Left ventricle myocardium inferior (tissue), 1 donor: ENCODE measurements around the gene PKNOX1. TPM values are rescaled to one million over a fixed set of nuclear protein-coding genes. Genes with fewer than 3 reads are reported as not detected.
"Not testable (repeated sequence)": the region's sequence is repeated elsewhere in the genome, so short reads cannot be mapped to it uniquely, and the experiment has no call there.

ENCODE experiments used
- DNase-seq: peaks from one replicate; pipeline ENCODE4 v3.0.0-alpha.2; 2020
- H3K27ac ChIP-seq: fragments of 200-600 bp; replicated peaks from 2 replicates; pipeline ENCODE4 v1.8.0; 2021
- H3K27me3 ChIP-seq: fragments of 200-600 bp; 2 replicates; pipeline ENCODE4 v1.8.0; 2021; ENCODE audit warnings: low read depth
- H3K36me3 ChIP-seq: fragments of 200-600 bp; 2 replicates; pipeline ENCODE4 v1.8.0; 2021
- H3K4me1 ChIP-seq: fragments of 200-600 bp; 2 replicates; pipeline ENCODE4 v1.8.0; 2021
- H3K4me3 ChIP-seq: fragments of 200-600 bp; 2 replicates; pipeline ENCODE4 v1.8.0; 2021; ENCODE audit warnings: mild to moderate bottlenecking, moderate library complexity
- H3K9me3 ChIP-seq: fragments of 200-600 bp; replicated peaks from 2 replicates; pipeline ENCODE4 v1.8.0; 2021
- intact Hi-C: fragments of 100-400 bp; cut with micrococcal nuclease; formaldehyde crosslinking; loops from one replicate; pipeline ENCODE4 v1.11.0; 2022
- total RNA-seq: library from RNA; stranded (reverse); fragmentation: NEBNext Ultra II Directional; extraction: Animal tissue kit (Norgen Biotek cat#: 25700); gene quantifications from one replicate; pipeline ENCODE4 v1.2.1, GENCODE V29; 2021
- TF ChIP-seq, protein P1 (sequence below): fragments of 200-600 bp; IDR thresholded peaks from 2 replicates; pipeline ENCODE4 v1.8.0; 2021; ENCODE audit warnings: antibody characterized with exemption, mild to moderate bottlenecking, borderline replicate concordance
- donor health status: DM: no; HTN: yes; CAD: no; lungs with severe emphysema.

Gene PKNOX1
- total RNA-seq, 1 donor from 2014 or later: 9.7 TPM

- H3K36me3 ChIP-seq: no peaks in the 10 kb centered on the region
- no peaks in the 10 kb centered on the region for H3K27me3 ChIP-seq
- no peaks in the 10 kb centered on the region for H3K9me3 ChIP-seq
- intact Hi-C loops: no loop called here
- H3K27ac ChIP-seq: no peak overlapping the region
- H3K4me3 ChIP-seq: no peak overlapping the region
- peaks cover 9% of the 10 kb centered on the region for H3K4me1 ChIP-seq
- TF ChIP-seq, protein P1, sequence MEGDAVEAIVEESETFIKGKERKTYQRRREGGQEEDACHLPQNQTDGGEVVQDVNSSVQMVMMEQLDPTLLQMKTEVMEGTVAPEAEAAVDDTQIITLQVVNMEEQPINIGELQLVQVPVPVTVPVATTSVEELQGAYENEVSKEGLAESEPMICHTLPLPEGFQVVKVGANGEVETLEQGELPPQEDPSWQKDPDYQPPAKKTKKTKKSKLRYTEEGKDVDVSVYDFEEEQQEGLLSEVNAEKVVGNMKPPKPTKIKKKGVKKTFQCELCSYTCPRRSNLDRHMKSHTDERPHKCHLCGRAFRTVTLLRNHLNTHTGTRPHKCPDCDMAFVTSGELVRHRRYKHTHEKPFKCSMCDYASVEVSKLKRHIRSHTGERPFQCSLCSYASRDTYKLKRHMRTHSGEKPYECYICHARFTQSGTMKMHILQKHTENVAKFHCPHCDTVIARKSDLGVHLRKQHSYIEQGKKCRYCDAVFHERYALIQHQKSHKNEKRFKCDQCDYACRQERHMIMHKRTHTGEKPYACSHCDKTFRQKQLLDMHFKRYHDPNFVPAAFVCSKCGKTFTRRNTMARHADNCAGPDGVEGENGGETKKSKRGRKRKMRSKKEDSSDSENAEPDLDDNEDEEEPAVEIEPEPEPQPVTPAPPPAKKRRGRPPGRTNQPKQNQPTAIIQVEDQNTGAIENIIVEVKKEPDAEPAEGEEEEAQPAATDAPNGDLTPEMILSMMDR: no peak
- no peak for DNase-seq
Observed at GRCh38 chr21:42986125-42986783, 11.9 kb downstream of the PKNOX1 start.

- TF ChIP-seq, protein P1: no peak
- no peaks in the 10 kb centered on the region for H3K36me3 ChIP-seq
- no peaks in the 10 kb centered on the region for H3K9me3 ChIP-seq
- DNase-seq: no peak
- intact Hi-C loops: no loop called here
- H3K4me1 ChIP-seq: peaks cover 17% of the 10 kb centered on the region
- H3K27ac ChIP-seq: no peak overlapping the region
- H3K27me3 ChIP-seq: no peaks in the 10 kb centered on the region
- H3K4me3 ChIP-seq: no peak overlapping the region
Observed at GRCh38 chr21:42988236-42988965, 14.0 kb downstream of the PKNOX1 start.

DNA sequence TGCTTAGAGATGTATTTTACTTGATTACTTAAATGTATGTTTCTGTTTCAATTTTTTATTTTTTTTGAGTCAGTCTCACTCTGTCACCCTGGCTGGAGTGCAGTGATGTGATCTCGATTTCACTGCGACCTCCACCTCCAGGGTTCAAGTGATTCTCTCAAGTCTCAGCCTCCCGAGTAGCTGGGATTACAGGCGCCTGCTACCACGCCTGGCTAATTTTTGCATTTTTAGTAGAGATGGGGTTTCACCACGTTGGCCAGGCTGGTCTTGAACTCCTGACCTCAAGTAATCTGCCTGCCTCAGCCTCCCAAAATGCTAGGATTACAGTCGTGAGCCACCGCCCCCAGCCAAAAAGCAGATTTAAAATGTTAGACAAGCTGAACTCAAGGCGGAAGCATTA lies 15.0 kb downstream of the PKNOX1 start:
- peaks cover 17% of the 10 kb centered on the region for H3K4me1 ChIP-seq
- H3K27ac ChIP-seq, DNase-seq, intact Hi-C loops, H3K4me3 ChIP-seq, H3K36me3 ChIP-seq, H3K9me3 ChIP-seq, H3K27me3 ChIP-seq: not testable (repeated sequence)

DNA sequence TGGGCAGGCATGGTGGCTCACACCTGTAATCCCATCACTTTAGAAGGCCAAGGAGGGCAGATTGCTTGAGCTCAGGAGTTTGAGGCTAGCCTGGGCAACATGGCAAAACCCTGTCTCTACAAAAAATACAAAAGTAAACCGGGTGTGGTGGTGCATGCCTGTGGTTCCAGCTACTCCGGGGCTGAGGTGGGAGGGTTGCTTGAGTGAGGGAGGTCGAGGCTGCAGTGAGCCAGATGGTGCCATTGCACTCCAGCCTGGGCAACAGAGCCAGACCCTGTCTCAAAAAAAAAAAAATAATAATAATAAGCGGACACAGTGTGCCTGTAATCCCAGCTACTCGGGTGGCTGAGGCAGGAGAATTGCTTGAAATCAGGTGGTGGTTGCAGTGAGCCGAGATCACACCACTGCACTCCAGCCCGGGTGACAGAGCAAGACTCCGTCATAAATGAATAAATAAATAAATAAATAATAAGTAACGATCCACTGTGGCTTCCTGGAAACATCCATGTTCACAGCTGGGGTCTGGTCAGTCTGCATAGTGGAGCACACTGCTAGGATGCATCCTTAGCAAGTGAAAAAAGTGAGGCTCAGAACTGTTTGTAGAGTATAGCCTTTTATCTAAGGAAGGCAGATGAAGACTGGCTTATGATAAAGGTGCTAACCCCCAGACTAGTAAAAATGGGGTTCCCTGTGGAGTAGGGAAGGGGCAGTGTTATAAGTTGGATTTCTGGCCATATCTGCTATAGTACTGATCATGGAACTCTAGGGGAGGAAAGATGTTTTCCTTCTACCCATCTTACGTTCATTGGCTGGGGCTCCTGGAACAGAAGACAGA lies 15.7 kb downstream of the PKNOX1 start:
- Histone ChIP-seq H3K9me3 (no peaks in the 10 kb centered on the region), H3K27me3 (no peaks in the 10 kb centered on the region), H3K36me3 (no peaks in the 10 kb centered on the region), H3K27ac (no peak overlapping the region), H3K4me1 (peaks cover 17% of the 10 kb centered on the region), H3K4me3 (no peak overlapping the region)
- DNase-seq: no peak
- intact Hi-C loops: no loop called here
- TF ChIP-seq, protein P1: no peak

GRCh38 chr21:42991992-42992740 lies 17.8 kb downstream of the PKNOX1 start:
- intact Hi-C loops: no loop called here

More at GRCh38 chr21:42991992-42992740, 17.8 kb downstream of the PKNOX1 start:
- Histone ChIP-seq H3K27ac (peak overlapping the region; percentile 83), H3K4me1 (peaks cover 18% of the 10 kb centered on the region), H3K27me3 (no peaks in the 10 kb centered on the region), H3K9me3 (no peaks in the 10 kb centered on the region), H3K36me3 (no peaks in the 10 kb centered on the region), H3K4me3 (peak overlapping the region; percentile 27)
- TF ChIP-seq, protein P1: no peak
- DNase-seq: peak; percentile 74
